Mammary epithelial cell (primary cell): ENCODE data around the gene NECAP2.

ENCODE experiments used
- CTCF ChIP-seq, 2 donors: IDR thresholded peaks in 1 of 2; conservative IDR thresholded peaks in 1 of 2; 2 replicates each; pipeline ENCODE4 v1.5.1; 2011 to 2012; ENCODE audit warnings: inconsistent platforms in 2 of 2, low read length in 2 of 2, mild to moderate bottlenecking in 2 of 2, control low read depth in 1 of 2, low read depth in 1 of 2; ENCODE audit not compliant: insufficient read depth in 1 of 2; ENCODE audit errors: extremely low read depth in 1 of 2
- EZH2 ChIP-seq: IDR thresholded peaks from 2 replicates; pipeline ENCODE4 v1.6.1; 2012; ENCODE audit warnings: low read length, inconsistent platforms, borderline replicate concordance

GRCh38 chr1:16464917-16465625 is 24.5 kb downstream of the NECAP2 start:
- TF ChIP-seq CTCF (conservative IDR thresholded peaks at IDR 0.05 in 1 of 2, IDR thresholded peaks at IDR 0.05 in 1 of 2; ENCODE audit: extremely low read depth in 1 of 2, insufficient read depth in 1 of 2, low read depth in 1 of 2, low read length in 2 of 2) (no peak), EZH2 (no peak)
